RPMI7951 (cell line): Measurements from ENCODE around the gene TET3. TPM values are rescaled to one million over a fixed set of nuclear protein-coding genes. Genes with fewer than 3 reads are reported as not detected.

Experiments used
- DNase-seq: peaks from one replicate; pipeline ENCODE4 v3.0.0-alpha.2; 2012; ENCODE audit warnings: low read depth
- total RNA-seq: library from RNA; depleted of rRNA; stranded (reverse); fragments of >200 nt; shearing (Covaris generic); gene quantifications from 2 replicates; pipeline ENCODE4 v1.2.3, GENCODE V29; 2014

TET3 gene
- total RNA-seq, 1 experiment from 2014 or later = 3.4 TPM

- no peak for DNase-seq
Measured at GRCh38 chr2:73964223-73964622, 20.5 kb upstream of the TET3 start.

- DNase-seq = no peak
Measured at GRCh38 chr2:73965053-73965452, 19.7 kb upstream of the TET3 start.

- no peak for DNase-seq
Measured at GRCh38 chr2:73968357-73968937, 16.3 kb upstream of the TET3 start.

GRCh38 chr2:73969356-73969755, 15.4 kb upstream of the TET3 start:
- no peak for DNase-seq

- DNase-seq = no peak
Measured at GRCh38 chr2:73970141-73970803, 14.4 kb upstream of the TET3 start.

GRCh38 chr2:73970850-73971471, 13.7 kb upstream of the TET3 start:
- DNase-seq = peak; percentile 71

- peak; percentile 50 for DNase-seq
Measured at GRCh38 chr2:73971722-73972121, 13.0 kb upstream of the TET3 start.

GRCh38 chr2:73972846-73973245, 11.9 kb upstream of the TET3 start:
- DNase-seq = no peak

GRCh38 chr2:73975731-73976130, 9.0 kb upstream of the TET3 start:
- DNase-seq = no peak

GRCh38 chr2:73976803-73977202, 7.9 kb upstream of the TET3 start:
- DNase-seq = no peak

GRCh38 chr2:73977466-73977865, 7.2 kb upstream of the TET3 start:
- no peak for DNase-seq

GRCh38 chr2:73979021-73979420, 5.7 kb upstream of the TET3 start:
- DNase-seq = no peak

GRCh38 chr2:73979686-73980085, 5.0 kb upstream of the TET3 start:
- peak; percentile 85 for DNase-seq

GRCh38 chr2:73980566-73980965, 4.1 kb upstream of the TET3 start:
- DNase-seq = no peak

- DNase-seq = peak; percentile 45
Measured at GRCh38 chr2:73981081-73982001, 3.4 kb upstream of the TET3 start.

GRCh38 chr2:73982140-73982617, 2.5 kb upstream of the TET3 start:
- peak; percentile 38 for DNase-seq

GRCh38 chr2:73983322-73984202, 1.1 kb upstream of the TET3 start:
- no peak for DNase-seq

GRCh38 chr2:73984922-73985307, 205 bp downstream of the TET3 start:
- DNase-seq = no peak

- peak; percentile 39 for DNase-seq
Measured at GRCh38 chr2:73985308-73986084, 786 bp downstream of the TET3 start.

- no peak for DNase-seq
Measured at GRCh38 chr2:73986085-73986681, 1.5 kb downstream of the TET3 start.
